ENCODE measurements around the gene SF3B1.
"Not testable (repeated sequence)": the region's sequence is repeated elsewhere in the genome, so short reads cannot be mapped to it uniquely, and the experiment has no call there.

The SF3B1 gene

DNA sequence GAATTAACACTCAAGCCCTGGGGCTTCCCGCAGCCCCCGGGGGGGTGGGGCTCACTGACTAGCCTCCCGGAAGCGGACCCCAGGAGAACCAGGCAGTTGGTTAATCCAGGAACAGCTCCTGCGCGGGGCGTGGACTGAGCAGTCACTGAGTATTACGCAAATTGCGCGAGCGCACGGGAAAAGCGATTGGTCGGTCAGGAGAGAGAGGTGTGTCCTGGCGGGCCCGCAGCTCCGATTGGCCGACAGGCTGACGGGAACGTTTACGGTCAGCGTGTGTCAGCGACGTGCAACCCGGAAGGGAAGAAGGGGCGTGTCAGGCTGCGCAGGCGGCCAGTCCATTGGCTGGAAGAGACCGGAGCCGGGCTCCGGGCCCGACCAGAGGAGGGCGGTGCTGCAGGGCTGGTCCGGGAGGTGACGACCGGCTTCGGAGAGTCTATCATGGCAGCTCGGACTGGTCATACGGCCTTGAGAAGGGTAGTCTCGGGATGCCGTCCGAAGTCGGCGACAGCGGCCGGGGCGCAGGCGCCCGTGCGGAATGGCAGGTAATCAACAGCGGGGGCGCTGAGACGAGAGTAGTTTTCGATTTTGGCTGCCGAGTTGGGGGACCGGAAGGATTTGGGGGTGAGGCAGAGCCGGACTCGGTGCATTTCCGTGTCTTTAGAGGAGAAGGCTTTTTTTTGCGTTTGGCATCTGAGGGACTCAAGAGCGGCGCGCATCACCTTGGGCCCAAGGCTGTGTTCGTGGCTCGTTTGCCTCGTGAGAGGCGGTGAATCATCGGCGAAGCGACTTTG is 18.5 kb upstream of the SF3B1 start, which contains the start of gene COQ10B:
COQ10B (plus strand) TSS at position 430 of the 791 bp plus-strand sequence; CDS start at position 439, 9 bp downstream.
- Mint-ChIP-seq H3K4me1 (peaks cover 23% of the 10 kb centered on the region), H3K27me3 (no peaks in the 10 kb centered on the region), H3K4me3 (peak within 1 kb of the TSS; percentile 98), H3K9me3 (no peaks in the 10 kb centered on the region), H3K36me3 (no peaks in the 10 kb centered on the region), H3K27ac (peak within 1 kb of the TSS; percentile 99)
- DNase-seq (ENCODE audit: low spot score in 2 of 2) (peak; percentile 89 to 97), ATAC-seq (ENCODE audit: low read depth) (peak; percentile 86)

- ATAC-seq (ENCODE audit: low read depth) (no peak), DNase-seq (ENCODE audit: low spot score in 2 of 2) (no peak)
- no peaks in the 10 kb centered on the region for H3K36me3 Mint-ChIP-seq
- peak overlapping the region; percentile 99 for H3K27ac Mint-ChIP-seq
- H3K4me1 Mint-ChIP-seq = peaks cover 21% of the 10 kb centered on the region
- no peaks in the 10 kb centered on the region for H3K9me3 Mint-ChIP-seq
- H3K27me3 Mint-ChIP-seq = no peaks in the 10 kb centered on the region
- peak overlapping the region; percentile 98 for H3K4me3 Mint-ChIP-seq
These were observed 17.9 kb upstream of the SF3B1 start for GRCh38 chr2:197452754-197453122.

- H3K27ac Mint-ChIP-seq; H3K9me3 Mint-ChIP-seq; ATAC-seq (ENCODE audit: low read depth); H3K36me3 Mint-ChIP-seq; H3K27me3 Mint-ChIP-seq; DNase-seq (ENCODE audit: low spot score in 2 of 2); H3K4me3 Mint-ChIP-seq: not testable (repeated sequence)
- peaks cover 16% of the 10 kb centered on the region for H3K4me1 Mint-ChIP-seq
These were observed 16.1 kb upstream of the SF3B1 start for GRCh38 chr2:197450935-197451358.

GRCh38 chr2:197450465-197450864 is 15.6 kb upstream of the SF3B1 start:
- H3K27me3 Mint-ChIP-seq = no peaks in the 10 kb centered on the region
- H3K36me3 Mint-ChIP-seq = no peaks in the 10 kb centered on the region
- no peak overlapping the region for H3K4me3 Mint-ChIP-seq
- H3K4me1 Mint-ChIP-seq = peaks cover 14% of the 10 kb centered on the region
- H3K9me3 Mint-ChIP-seq = no peaks in the 10 kb centered on the region
- H3K27ac Mint-ChIP-seq = no peak overlapping the region
- DNase-seq (ENCODE audit: low spot score in 2 of 2) = no peak
- no peak for ATAC-seq (ENCODE audit: low read depth)

- Mint-ChIP-seq H3K4me3 (no peak overlapping the region), H3K4me1 (no peaks in the 10 kb centered on the region), H3K27ac (no peak overlapping the region), H3K9me3 (no peaks in the 10 kb centered on the region), H3K36me3 (no peaks in the 10 kb centered on the region), H3K27me3 (no peaks in the 10 kb centered on the region)
- DNase-seq (ENCODE audit: low spot score in 2 of 2) (no peak), ATAC-seq (ENCODE audit: low read depth) (no peak)
These were observed 12.0 kb upstream of the SF3B1 start for GRCh38 chr2:197446844-197447243.

GRCh38 chr2:197445746-197446145 is 10.9 kb upstream of the SF3B1 start:
- Mint-ChIP-seq H3K4me1 (no peaks in the 10 kb centered on the region), H3K27me3 (no peaks in the 10 kb centered on the region), H3K36me3 (no peaks in the 10 kb centered on the region), H3K27ac (no peak overlapping the region), H3K9me3 (no peaks in the 10 kb centered on the region), H3K4me3 (no peak overlapping the region)
- no peak for DNase-seq (ENCODE audit: low spot score in 2 of 2)
- ATAC-seq (ENCODE audit: low read depth) = no peak

DNA sequence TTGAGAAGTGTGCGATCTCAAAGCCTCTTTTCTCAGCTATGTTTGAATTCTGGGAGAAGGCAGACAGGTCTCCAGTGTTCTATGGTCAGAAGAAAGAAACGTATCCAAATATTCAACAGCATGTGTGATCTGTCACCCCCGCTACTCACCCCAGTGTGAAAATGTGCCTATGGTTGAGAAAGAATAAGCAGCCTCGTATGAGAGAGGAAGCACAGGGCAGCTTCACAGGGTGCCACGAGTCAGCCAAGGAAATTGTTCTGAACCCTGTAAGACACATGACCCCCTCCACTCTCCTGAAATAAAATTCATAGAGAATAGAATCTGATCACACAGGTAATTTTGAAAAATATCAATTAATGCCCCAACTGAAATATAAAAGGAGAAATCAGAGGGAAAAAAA is 8.0 kb upstream of the SF3B1 start:
- no peak for ATAC-seq (ENCODE audit: low read depth)
- no peak overlapping the region for H3K4me3 Mint-ChIP-seq
- no peaks in the 10 kb centered on the region for H3K36me3 Mint-ChIP-seq
- H3K9me3 Mint-ChIP-seq = no peaks in the 10 kb centered on the region
- no peak overlapping the region for H3K27ac Mint-ChIP-seq
- H3K4me1 Mint-ChIP-seq = no peaks in the 10 kb centered on the region
- no peak for DNase-seq (ENCODE audit: low spot score in 2 of 2)
- no peaks in the 10 kb centered on the region for H3K27me3 Mint-ChIP-seq

DNA sequence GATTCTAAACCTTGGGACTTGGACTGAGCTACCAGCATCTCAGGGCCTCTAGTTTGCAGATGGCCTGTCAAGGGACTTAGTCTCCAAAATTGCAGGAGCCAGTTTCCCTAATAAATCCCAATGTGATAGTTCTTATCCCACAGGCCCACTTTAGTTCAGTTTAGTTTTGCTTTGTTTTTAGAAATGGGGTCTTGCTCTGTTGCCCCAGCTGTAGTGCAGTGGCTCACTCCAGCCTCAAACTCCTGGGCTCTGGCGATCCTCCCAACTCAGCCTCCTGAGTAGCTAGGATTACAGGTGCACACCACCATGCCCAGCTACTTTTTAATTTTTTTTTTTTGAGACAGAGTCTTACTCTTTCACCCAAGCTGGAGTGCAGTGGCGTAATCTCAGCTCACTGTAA is 2.6 kb upstream of the SF3B1 start:
- H3K27ac Mint-ChIP-seq = no peak overlapping the region
- H3K4me3 Mint-ChIP-seq = no peak overlapping the region
- H3K9me3 Mint-ChIP-seq = no peaks in the 10 kb centered on the region
- ATAC-seq (ENCODE audit: low read depth) (no peak), DNase-seq (ENCODE audit: low spot score in 2 of 2) (no peak)
- H3K27me3 Mint-ChIP-seq = no peaks in the 10 kb centered on the region
- H3K4me1 Mint-ChIP-seq = peaks cover 14% of the 10 kb centered on the region
- no peaks in the 10 kb centered on the region for H3K36me3 Mint-ChIP-seq

DNA sequence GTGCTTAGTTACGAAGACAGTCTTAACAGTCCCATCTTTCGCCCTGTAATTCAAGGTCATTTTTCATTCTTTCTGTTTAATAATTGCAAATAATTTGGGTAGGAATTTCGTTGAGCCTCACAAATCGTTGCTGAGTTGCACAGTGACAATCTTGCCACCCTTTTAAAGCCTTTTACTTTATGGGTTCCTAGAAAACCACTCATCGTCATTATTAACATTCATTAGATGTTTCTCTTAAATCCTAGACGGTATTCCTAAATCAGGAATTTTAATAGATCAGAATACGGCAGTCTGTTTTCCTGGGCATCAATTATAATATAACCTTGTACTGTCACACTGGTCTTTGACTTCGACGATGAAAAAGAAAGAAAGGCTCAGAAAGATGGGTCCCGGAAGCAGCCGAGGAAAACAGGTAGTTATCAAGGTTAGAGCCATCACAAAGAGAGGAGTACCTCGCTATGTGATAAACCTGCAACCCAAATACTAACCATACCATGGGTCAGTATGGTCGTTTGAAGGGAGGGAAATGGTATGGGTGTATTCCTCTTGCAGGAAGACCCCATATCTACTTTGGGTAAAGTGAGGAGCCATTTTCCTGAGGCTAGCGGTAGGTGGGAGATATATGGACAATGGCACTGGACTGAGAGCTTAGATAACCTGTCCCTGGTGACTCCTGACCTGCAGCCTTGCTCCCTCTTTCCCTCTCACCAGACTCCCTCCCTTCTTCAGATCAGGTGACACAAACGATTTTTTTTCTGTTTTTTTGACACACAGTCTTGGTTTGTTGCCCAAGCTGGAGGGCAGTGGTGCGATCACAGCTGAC is 981 bp upstream of the SF3B1 start:
- H3K4me3 Mint-ChIP-seq = peak overlapping the region; percentile 97
- peak; percentile 0 for ATAC-seq (ENCODE audit: low read depth)
- peaks cover 23% of the 10 kb centered on the region for H3K4me1 Mint-ChIP-seq
- no peak for DNase-seq (ENCODE audit: low spot score in 2 of 2)
- no peaks in the 10 kb centered on the region for H3K27me3 Mint-ChIP-seq
- peak overlapping the region; percentile 97 for H3K27ac Mint-ChIP-seq
- no peaks in the 10 kb centered on the region for H3K36me3 Mint-ChIP-seq
- H3K9me3 Mint-ChIP-seq = no peaks in the 10 kb centered on the region

DNA sequence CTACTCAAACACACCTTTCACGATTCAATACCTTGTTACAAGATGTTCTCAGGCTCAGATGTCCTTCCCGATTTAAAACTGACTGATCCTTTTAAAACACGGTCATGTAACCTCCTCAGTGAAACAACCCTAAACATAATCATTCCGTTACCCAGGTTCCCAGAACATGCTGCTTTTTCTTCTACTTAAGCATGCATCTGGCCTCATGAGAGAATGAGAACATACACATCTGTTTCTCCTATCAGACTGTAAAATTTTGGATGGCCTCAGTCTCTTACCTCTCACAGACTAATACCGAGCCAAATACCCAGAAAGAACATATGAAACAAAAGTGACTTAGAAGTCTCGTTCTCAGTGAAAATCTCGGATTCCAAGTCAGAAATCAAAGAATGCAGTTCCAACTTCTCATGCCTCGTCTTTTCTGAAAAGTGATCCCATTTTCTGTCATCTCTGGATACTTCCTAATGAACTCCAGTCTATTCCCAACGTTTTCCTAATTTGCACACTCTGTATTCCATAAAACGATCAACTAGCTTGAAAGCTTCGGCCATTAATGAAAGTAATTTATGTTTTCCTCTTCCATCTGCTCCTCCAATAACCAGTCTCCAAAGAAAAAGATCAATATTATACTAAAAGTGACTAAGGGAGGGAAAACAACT is 919 bp downstream of the SF3B1 start:
- Mint-ChIP-seq H3K27ac (peak overlapping the region; percentile 97), H3K36me3 (peaks cover 2% of the 10 kb centered on the region), H3K4me1 (peaks cover 31% of the 10 kb centered on the region), H3K27me3 (no peaks in the 10 kb centered on the region), H3K9me3 (no peaks in the 10 kb centered on the region), H3K4me3 (peak overlapping the region; percentile 97)
- DNase-seq (ENCODE audit: low spot score in 2 of 2) (no peak), ATAC-seq (ENCODE audit: low read depth) (no peak)

DNA sequence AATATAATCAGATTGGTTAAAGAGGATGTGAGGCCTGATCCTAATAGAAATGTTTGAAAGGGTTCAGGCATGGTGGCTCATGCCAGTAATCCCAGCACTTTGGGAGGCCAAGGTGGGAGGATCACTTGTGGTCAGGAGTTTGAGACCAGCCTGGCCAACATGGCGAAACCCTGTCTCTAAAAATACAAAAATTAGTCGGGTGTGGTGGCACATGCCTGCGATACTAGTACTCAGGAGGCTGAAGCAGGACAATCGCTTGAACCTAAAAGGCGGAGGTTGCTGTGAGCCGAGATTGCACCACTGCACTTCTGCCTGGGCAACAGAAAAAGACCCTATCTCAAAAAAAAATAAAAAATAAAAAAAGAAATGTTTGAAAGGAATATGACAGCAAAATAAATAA is 2.3 kb downstream of the SF3B1 start:
- not testable (repeated sequence) for H3K36me3 Mint-ChIP-seq; H3K27me3 Mint-ChIP-seq; H3K9me3 Mint-ChIP-seq; ATAC-seq (ENCODE audit: low read depth); DNase-seq (ENCODE audit: low spot score in 2 of 2)
- Mint-ChIP-seq H3K4me1 (peaks cover 35% of the 10 kb centered on the region), H3K4me3 (peak overlapping the region; percentile 57), H3K27ac (peak overlapping the region; percentile 83)

DNA sequence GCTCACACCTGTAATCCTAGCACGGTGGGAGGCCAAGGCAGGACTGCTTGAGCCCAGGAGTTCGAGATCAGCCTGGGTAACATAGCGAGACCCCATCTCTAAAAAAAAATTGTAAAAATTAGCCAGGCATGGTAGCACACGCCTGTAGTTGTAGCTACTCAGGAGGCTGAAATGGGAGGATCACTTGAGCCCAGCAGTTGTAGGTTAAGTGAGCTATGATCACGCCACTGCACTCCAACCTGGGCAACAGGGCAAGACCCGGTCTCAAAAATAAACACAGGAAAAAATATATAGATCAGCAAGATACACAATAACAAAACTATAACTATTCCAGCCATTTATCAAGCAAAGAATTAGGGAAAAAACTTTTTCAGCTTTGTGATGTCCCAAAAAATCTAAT is 3.0 kb downstream of the SF3B1 start:
- peaks cover 2% of the 10 kb centered on the region for H3K36me3 Mint-ChIP-seq
- peak overlapping the region; percentile 69 for H3K4me3 Mint-ChIP-seq
- no peaks in the 10 kb centered on the region for H3K27me3 Mint-ChIP-seq
- ATAC-seq (ENCODE audit: low read depth) (no peak), DNase-seq (ENCODE audit: low spot score in 2 of 2) (no peak)
- H3K4me1 Mint-ChIP-seq = peaks cover 36% of the 10 kb centered on the region
- peak overlapping the region; percentile 83 for H3K27ac Mint-ChIP-seq
- no peaks in the 10 kb centered on the region for H3K9me3 Mint-ChIP-seq

- DNase-seq (ENCODE audit: low spot score in 2 of 2) (no peak), ATAC-seq (ENCODE audit: low read depth) (no peak)
- H3K27me3 Mint-ChIP-seq = no peaks in the 10 kb centered on the region
- peaks cover 43% of the 10 kb centered on the region for H3K4me1 Mint-ChIP-seq
- no peak overlapping the region for H3K27ac Mint-ChIP-seq
- peaks cover 2% of the 10 kb centered on the region for H3K36me3 Mint-ChIP-seq
- no peaks in the 10 kb centered on the region for H3K9me3 Mint-ChIP-seq
- H3K4me3 Mint-ChIP-seq = no peak overlapping the region
These were observed 6.8 kb downstream of the SF3B1 start for GRCh38 chr2:197427986-197428385.
